ENCODE measurements around the gene SLC16A1. TPM values are rescaled to one million over a fixed set of nuclear protein-coding genes. Genes with fewer than 3 reads are reported as not detected.
A peak's percentile ranks its signal among the peaks of the same experiment; 100 is the strongest.

Gene SLC16A1
- total RNA-seq, 1 experiment from 2014 or later: 328 TPM

DNA sequence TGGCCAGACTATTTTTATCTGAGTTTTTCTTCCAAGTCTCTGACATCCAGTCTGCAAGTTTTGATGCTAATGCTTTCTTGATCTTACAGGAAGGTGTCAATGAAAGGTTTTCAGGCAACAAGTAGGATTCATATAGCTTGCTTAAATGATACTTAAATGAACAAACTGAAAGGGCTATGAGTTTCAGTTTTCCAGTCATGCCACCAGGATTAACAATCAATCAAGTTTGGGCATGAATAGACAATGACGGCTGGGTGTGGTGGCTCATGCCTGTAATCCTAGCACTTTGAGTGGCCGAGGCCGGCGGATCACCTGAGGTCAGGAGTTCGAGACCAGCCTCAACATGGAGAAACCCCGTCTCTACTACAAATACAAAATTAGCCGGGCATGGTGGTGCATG lies 34.3 kb upstream of the SLC16A1 start (continued):
- no peak for TF ChIP-seq MXD4 (CRISPR knock-in tag; IDR thresholded peaks at IDR 0.05; ENCODE audit: borderline replicate concordance)
- no peak for TF ChIP-seq FOXK1 (CRISPR knock-in tag; IDR thresholded peaks at IDR 0.05)
- TF ChIP-seq ZNF219 (CRISPR knock-in tag; IDR thresholded peaks at IDR 0.05; ENCODE audit: borderline replicate concordance): no peak

DNA sequence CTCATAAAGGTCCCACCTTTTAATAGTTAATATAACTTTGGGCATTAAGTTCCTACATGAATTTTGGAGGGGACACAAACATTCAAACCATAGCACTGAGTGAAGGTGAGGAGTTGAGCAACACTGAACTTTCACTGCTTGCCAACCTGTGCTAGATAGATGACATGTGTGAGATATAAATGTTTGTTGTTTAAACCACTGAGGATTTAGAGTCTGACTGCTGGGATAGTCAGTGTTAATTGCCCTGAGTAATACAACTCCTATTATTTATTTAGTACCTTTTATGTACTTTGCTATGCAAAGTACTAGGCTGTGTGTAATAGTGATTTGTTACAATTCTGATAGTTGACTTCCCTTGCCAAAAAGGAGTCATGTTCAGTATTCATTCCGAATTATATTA lies 32.4 kb upstream of the SLC16A1 start:
- Mint-ChIP-seq H3K4me3 (no peak overlapping the region), H3K27me3 (ENCODE audit: low read depth) (no peaks in the 10 kb centered on the region), H3K4me1 (peaks cover 11% of the 10 kb centered on the region), H3K9me3 (no peaks in the 10 kb centered on the region), H3K36me3 (no peaks in the 10 kb centered on the region), H3K27ac (0 out of 2 replicates have a peak overlapping the region, but pooled peaks have one; percentile 60)
- ChIA-PET CTCF (no interaction called here), POLR2A (no interaction called here)
- DNase-seq (ENCODE audit: low spot score) (no peak), ATAC-seq (no peak)
- TF ChIP-seq GRHL2 (CRISPR knock-in tag; IDR thresholded peaks at IDR 0.05; ENCODE audit: insufficient replicate concordance, severe bottlenecking): no peak

GRCh38 chr1:112985123-112985522 lies 29.1 kb upstream of the SLC16A1 start:
- no peaks in the 10 kb centered on the region for H3K9me3 Mint-ChIP-seq
- no peak for TF ChIP-seq FOXP1 (CRISPR knock-in tag; IDR thresholded peaks at IDR 0.05; ENCODE audit: borderline replicate concordance)
- TF ChIP-seq ZNF671 (CRISPR knock-in tag; IDR thresholded peaks at IDR 0.05): no peak
- no peaks in the 10 kb centered on the region for H3K36me3 Mint-ChIP-seq
- DNase-seq (ENCODE audit: low spot score) (no peak), ATAC-seq (no peak)
- H3K4me3 Mint-ChIP-seq: no peak overlapping the region
- no peaks in the 10 kb centered on the region for H3K27me3 Mint-ChIP-seq (ENCODE audit: low read depth)
- H3K27ac Mint-ChIP-seq: no peak overlapping the region
- ChIA-PET POLR2A (no interaction called here), CTCF (interaction anchor here (0.6 to 1.0 kb wide), 2 partner anchors 15 to 88 kb away, joined by 4 to 6 read pairs; partner anchors contain the start of gene LRIG2)
- H3K4me1 Mint-ChIP-seq: no peaks in the 10 kb centered on the region

DNA sequence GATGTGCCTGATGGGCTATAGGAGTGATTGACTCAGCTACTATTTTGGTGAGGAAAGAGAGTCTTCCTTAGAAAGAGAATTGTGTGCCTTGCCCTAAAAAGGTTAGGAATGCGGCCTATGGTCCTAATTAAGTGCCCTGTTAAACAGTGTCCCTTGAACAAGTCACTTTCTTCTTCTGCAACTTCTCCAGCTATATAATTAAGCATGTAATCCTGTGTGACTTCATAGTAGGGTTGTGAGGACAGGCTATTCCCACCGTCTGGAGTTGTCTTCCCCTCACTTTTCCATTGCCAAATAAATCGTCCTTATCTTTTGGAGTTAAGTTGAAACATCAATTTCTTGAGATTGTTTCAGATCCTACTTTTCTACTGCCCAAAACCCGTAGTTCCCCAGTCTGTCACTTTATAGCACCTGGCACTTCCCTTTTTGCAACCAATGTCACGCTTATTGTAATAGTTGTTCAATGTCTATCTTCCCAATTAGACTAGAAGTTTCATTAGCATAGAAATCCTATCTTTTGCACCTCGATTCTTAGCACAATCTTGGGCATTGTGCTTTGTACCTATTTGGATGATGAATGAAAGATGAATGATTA lies 27.6 kb upstream of the SLC16A1 start:
- Mint-ChIP-seq H3K27me3 (ENCODE audit: low read depth) (no peaks in the 10 kb centered on the region), H3K36me3 (no peaks in the 10 kb centered on the region), H3K4me1 (no peaks in the 10 kb centered on the region), H3K27ac (0 out of 2 replicates have a peak overlapping the region, but pooled peaks have one; percentile 11), H3K4me3 (no peak overlapping the region), H3K9me3 (no peaks in the 10 kb centered on the region)
- TF ChIP-seq CREB1 (CRISPR knock-in tag; IDR thresholded peaks at IDR 0.05) (no peak), ZNF219 (CRISPR knock-in tag; IDR thresholded peaks at IDR 0.05; ENCODE audit: borderline replicate concordance) (no peak), ELF4 (CRISPR knock-in tag; IDR thresholded peaks at IDR 0.05; ENCODE audit: low read depth) (no peak), ZNF423 (CRISPR knock-in tag; IDR thresholded peaks at IDR 0.05) (no peak), ATF1 (CRISPR knock-in tag; IDR thresholded peaks at IDR 0.05) (no peak), ESRRA (CRISPR knock-in tag; IDR thresholded peaks at IDR 0.05; ENCODE audit: borderline replicate concordance) (no peak), PRRX2 (CRISPR knock-in tag; IDR thresholded peaks at IDR 0.05) (no peak), FOXK1 (CRISPR knock-in tag; IDR thresholded peaks at IDR 0.05) (no peak)
- TF ChIP-seq, protein P1, sequence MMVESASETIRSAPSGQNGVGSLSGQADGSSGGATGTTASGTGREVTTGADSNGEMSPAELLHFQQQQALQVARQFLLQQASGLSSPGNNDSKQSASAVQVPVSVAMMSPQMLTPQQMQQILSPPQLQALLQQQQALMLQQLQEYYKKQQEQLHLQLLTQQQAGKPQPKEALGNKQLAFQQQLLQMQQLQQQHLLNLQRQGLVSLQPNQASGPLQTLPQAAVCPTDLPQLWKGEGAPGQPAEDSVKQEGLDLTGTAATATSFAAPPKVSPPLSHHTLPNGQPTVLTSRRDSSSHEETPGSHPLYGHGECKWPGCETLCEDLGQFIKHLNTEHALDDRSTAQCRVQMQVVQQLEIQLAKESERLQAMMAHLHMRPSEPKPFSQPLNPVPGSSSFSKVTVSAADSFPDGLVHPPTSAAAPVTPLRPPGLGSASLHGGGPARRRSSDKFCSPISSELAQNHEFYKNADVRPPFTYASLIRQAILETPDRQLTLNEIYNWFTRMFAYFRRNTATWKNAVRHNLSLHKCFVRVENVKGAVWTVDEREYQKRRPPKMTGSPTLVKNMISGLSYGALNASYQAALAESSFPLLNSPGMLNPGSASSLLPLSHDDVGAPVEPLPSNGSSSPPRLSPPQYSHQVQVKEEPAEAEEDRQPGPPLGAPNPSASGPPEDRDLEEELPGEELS (CRISPR knock-in tag; IDR thresholded peaks at IDR 0.05): no peak
- TF ChIP-seq, protein P2, sequence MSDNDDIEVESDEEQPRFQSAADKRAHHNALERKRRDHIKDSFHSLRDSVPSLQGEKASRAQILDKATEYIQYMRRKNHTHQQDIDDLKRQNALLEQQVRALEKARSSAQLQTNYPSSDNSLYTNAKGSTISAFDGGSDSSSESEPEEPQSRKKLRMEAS (CRISPR knock-in tag; IDR thresholded peaks at IDR 0.05): no peak
- TF ChIP-seq, protein P3, sequence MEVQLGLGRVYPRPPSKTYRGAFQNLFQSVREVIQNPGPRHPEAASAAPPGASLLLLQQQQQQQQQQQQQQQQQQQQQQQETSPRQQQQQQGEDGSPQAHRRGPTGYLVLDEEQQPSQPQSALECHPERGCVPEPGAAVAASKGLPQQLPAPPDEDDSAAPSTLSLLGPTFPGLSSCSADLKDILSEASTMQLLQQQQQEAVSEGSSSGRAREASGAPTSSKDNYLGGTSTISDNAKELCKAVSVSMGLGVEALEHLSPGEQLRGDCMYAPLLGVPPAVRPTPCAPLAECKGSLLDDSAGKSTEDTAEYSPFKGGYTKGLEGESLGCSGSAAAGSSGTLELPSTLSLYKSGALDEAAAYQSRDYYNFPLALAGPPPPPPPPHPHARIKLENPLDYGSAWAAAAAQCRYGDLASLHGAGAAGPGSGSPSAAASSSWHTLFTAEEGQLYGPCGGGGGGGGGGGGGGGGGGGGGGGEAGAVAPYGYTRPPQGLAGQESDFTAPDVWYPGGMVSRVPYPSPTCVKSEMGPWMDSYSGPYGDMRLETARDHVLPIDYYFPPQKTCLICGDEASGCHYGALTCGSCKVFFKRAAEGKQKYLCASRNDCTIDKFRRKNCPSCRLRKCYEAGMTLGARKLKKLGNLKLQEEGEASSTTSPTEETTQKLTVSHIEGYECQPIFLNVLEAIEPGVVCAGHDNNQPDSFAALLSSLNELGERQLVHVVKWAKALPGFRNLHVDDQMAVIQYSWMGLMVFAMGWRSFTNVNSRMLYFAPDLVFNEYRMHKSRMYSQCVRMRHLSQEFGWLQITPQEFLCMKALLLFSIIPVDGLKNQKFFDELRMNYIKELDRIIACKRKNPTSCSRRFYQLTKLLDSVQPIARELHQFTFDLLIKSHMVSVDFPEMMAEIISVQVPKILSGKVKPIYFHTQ (CRISPR knock-in tag; IDR thresholded peaks at IDR 0.05): no peak
- DNase-seq (ENCODE audit: low spot score) (no peak), ATAC-seq (no peak)
- ChIA-PET CTCF (interaction anchor here (0.9 kb wide), 1 partner anchor 89 kb away, joined by 4 read pairs; the partner anchor contains the start of gene LRIG2), POLR2A (no interaction called here)
